Measurements from ENCODE around the gene VPS54. TPM values are rescaled to one million over a fixed set of nuclear protein-coding genes. Genes with fewer than 3 reads are reported as not detected.

Gene VPS54
- total and polyA plus RNA-seq, 9 of the 15 experiments (the other 6 are each of a cell fraction or from before 2014, with no cell fraction given) = 4.9 to 23.2 (median 13.2) TPM

GRCh38 chr2:63899639-63900038, 119.6 kb downstream of the VPS54 start:
- H3K27ac ChIP-seq (ENCODE audit: extremely low read depth, low read depth, low read length) = no peak overlapping the region
- H3K9me3 ChIP-seq (replicated peaks; ENCODE audit: control insufficient read depth, insufficient read depth, low read depth, low read length) = 0 out of 2 replicates have a peak, but pooled peaks cover 3% of the 10 kb centered on the region
- no TSS peak for BruUV-seq (replicated peaks)
- H3K9ac ChIP-seq (ENCODE audit: insufficient read depth in 1 of 2, low read depth in 2 of 2, low read length in 2 of 2) = no peak overlapping the region
- no peaks in the 10 kb centered on the region for H3K27me3 ChIP-seq (ENCODE audit: control insufficient read depth in 2 of 2, insufficient read depth in 2 of 2, low read length in 2 of 2)
- ATAC-seq (no peak), DNase-seq (ENCODE audit: extremely low read depth in 1 of 4, low spot score in 3 of 4) (no peak), FAIRE-seq (no peak)
- TF ChIP-seq PATZ1 (CRISPR knock-in tag; IDR thresholded peaks at IDR 0.05; ENCODE audit: borderline replicate concordance) (no peak), ZNF655 (CRISPR knock-in tag; IDR thresholded peaks at IDR 0.05) (no peak), THAP7 (CRISPR knock-in tag; IDR thresholded peaks at IDR 0.05) (no peak), TSC22D4 (tag; IDR thresholded peaks at IDR 0.05) (no peak), ZFP36 (IDR thresholded peaks at IDR 0.05; ENCODE audit: low read depth, low read length, partially characterized antibody) (no peak), MXD1 (CRISPR knock-in tag; IDR thresholded peaks at IDR 0.05; ENCODE audit: borderline replicate concordance, poor library complexity, severe bottlenecking) (no peak)
- 100% methylated on average over 1 of the region's 1 CpG for WGBS (ENCODE audit: insufficient coverage, low coverage, missing lambda C conversion rate)
- intact Hi-C loops (cut with micrococcal nuclease) (no loop called here), in situ Hi-C loops (cut with MboI) (no loop called here)
- peaks cover 33% of the 10 kb centered on the region; the same call in 1 of the 3 replicates for H3K36me3 ChIP-seq (ENCODE audit: control insufficient read depth, insufficient read depth, low read length)
- no peak overlapping the region for H2AFZ ChIP-seq (ENCODE audit: low read depth, low read length)
- no peaks in the 10 kb centered on the region for H3K4me1 ChIP-seq (replicated peaks in 1 of 2; ENCODE audit: control insufficient read depth in 2 of 2, insufficient read depth in 2 of 2, low read length in 2 of 2)
- no peak overlapping the region for H3K4me2 ChIP-seq (ENCODE audit: insufficient read depth, low read length)
- H3K9me1 ChIP-seq (ENCODE audit: control insufficient read depth, insufficient read depth, low read length) = no peaks in the 10 kb centered on the region
- POLR2A ChIA-PET = interaction anchor here (0.6 kb wide), 1 partner anchor 315 kb away, joined by 3 read pairs; no protein-coding TSS in a partner anchor
- CTCF ChIA-PET (ENCODE audit: low intra/inter-chr PET ratio) = no interaction called here
- H3K4me3 ChIP-seq = no peak overlapping the region
- no peaks in the 10 kb centered on the region for H3K79me2 ChIP-seq (ENCODE audit: control insufficient read depth, insufficient read depth, low read length)
- H4K20me1 ChIP-seq (replicated peaks; ENCODE audit: control insufficient read depth, insufficient read depth, low read length) = no peaks in the 10 kb centered on the region

Measured in K562 (cell line).